ENCODE results near the gene ANKIB1.
"Not testable (repeated sequence)": the region's sequence is repeated elsewhere in the genome, so short reads cannot be mapped to it uniquely, and the experiment has no call there.

ANKIB1 gene

DNA sequence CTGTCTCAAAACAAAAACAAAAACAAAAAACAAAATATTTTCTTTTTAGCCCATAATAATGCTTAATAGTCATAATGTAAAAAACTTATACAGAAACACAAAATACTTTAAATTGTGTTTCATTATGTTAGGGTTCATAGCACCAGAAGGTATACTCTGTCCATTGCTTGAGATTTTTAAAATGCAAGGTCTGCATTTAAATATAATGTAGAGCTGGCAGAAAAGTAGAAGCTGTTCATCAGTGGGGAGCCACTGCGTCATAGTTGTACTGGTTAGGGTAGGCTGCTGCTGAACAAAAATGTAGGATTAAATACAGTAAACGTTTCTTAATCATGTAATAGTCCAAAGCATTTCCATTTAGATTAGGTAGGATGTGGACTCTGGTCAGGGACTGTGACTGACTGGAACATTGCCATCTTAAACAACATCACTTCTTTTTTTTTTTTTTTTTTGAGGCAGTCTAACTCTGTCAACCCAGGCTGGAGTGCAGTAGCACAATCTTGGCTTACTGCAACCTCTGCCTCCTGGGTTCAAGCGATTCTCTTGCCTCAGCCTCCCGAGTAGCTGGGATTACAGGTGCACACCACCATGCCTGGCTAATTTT, 85.2 kb downstream of the ANKIB1 start:
- DNase-seq, result no peak

DNA sequence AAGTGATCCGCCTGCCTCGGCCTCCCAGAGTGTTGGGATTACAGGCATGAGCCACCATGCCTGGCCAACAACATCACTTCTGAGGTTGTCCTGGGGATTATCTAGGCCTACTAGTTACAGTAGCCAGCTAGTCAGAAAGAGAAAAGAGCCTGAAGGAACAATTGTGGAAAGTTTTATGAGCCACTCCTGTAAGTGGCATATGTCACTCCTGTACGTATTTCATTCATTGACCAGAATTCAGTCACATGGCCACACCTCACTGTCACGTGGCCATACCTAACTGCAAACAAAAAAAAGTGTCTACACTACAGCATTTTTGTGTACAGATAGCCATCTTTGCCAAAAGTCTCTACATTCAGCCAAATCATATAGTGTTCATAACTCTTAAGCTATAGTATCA, 85.7 kb downstream of the ANKIB1 start:
- DNase-seq, result no peak

DNA sequence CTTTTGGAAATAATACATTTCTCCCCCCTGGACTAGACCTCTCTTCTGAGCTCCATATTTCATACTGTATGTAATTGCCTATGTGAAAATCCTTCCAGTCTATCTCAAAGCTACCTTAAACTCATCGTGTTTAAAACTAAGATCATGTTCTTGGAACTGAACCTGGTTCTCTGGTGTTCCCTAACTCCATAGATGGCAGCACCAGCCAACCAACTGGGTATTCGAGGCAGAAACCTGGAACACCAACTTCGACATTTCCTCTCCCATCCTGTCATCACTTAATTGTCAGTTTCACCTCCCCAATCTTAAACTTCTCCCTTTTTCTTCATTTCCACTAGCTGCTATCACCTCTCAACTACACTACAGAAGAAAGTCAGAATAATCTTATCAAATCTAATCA, 87.0 kb downstream of the ANKIB1 start:
- DNase-seq, result no peak

DNA sequence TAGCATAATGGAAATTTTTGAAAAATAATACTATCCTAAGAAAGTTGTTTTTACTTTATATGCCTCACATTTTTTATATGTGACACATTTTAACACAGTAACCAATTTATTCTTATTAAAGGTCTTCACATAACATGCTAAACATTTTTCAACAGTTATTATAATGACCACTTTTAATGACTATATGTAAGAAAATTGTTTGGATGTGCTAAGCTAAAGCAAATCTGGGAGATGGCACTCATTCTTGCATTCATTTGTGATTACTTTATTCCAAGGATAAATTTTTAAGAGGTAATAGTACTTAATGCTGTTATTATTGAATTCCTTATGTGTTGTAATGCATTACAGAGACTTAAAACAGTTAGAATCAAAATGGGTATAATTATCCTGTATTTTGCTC, 88.1 kb downstream of the ANKIB1 start:
- no peak for DNase-seq

- DNase-seq, result no peak
These were observed 89.8 kb downstream of the ANKIB1 start for GRCh38 chr7:92335574-92335973.

DNA sequence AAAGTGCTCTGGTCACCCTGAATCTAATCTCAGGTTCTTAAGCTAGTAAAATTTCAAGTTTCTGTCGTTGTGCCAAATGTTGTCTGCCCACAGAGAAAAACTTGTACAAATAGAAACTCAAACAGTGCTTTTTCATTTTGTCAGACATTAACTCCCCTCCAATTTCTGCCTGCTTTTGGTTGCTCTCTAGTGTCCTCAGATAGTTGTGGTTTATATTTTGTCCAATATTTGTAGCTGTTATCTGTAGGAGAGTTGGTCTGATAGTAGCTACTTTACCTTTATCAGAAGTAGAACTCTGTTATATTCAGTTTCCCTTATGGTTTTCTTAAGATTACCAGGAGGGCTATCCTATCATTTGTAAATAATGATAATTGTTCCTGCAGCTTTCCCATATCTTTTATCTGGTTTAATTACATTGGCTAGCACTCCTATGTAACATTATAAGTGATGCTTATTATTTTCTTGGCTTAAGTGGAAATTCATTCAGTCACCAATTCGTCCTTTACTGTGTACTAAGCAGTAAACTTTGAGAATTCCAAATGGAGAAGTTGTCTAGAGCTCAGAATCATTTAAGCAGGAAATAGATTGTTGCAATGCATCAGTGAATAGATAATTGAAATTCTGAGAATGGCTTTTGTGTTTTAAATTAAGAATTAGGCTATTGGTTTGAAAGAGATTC, 91.0 kb downstream of the ANKIB1 start:
- no peak for DNase-seq

DNA sequence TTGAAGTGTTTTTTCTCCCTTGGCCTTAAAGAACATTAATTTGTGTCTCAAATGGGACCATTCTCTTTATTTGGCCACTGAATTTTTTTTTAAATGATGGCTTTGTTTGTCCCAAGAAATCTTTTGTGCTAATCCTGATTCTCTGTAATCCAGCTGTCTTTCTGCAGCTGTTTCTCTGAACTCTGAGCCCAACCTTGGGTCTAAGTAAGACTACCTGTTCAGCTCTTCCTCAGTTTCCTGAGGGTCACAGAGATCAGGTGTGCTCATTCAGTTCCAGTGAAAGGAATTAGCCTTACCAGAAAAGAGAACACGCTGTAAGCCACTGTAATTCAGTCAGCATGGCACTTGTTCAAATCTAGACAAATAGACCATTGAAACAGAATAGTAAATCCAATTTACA, 94.2 kb downstream of the ANKIB1 start:
- DNase-seq, result no peak

DNA sequence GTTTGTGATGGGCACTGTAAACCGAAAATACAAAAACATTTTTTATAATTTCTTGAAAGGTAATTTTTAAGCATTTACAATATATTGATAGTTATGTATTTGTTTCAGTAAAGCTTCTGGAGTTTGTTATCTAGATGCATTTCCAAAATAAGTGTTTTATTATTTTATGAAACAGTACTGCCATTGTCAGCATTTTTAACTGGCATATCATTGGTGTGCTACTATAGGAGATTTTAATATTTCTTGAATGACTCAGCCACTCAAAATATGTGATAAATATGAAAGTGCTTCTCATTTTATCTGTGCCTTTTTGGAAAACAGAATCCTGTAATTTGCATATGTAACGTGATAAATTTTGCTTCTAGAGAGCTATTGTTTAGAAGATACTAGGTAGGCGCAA, 97.9 kb downstream of the ANKIB1 start:
- no peak for DNase-seq

DNA sequence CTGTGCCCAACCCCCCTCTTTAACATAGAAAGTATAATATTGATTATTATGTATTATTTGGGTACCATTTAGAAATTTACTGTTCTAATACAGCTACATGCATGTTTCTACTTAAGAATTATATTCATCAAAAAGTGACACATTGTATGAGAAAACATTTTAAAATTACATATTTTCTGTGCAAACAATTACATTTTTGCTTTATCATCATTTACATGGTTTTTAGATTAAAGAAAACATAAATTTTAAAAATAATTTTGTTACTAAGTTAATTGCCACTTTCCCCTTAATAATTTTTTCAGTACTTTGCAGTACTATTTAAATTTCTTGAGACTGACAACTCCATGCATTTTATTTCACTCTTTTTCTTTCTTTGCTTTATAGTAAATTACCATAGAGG, 106.2 kb downstream of the ANKIB1 start:
- no peak for DNase-seq

- DNase-seq, result no peak
These were observed 108.4 kb downstream of the ANKIB1 start for GRCh38 chr7:92354214-92354613.

DNA sequence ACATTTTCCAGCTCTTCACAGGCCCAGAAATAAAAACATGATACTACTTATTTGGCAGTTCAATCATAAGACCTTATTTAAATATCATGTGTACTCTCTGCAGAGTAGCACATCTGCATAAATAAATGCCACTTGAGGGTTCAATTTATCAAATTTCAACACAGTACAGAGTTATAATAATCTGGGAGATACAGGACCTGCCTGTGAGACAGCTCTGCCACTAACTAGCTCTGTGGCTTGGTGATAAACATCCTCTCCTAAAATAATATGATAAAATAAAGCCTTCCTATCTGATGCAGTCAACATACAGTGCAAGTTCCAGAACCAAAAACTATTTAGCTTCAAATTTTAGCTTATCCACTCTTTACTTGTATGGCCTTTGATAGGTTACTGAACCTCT, 110.6 kb downstream of the ANKIB1 start:
- no peak for DNase-seq

DNA sequence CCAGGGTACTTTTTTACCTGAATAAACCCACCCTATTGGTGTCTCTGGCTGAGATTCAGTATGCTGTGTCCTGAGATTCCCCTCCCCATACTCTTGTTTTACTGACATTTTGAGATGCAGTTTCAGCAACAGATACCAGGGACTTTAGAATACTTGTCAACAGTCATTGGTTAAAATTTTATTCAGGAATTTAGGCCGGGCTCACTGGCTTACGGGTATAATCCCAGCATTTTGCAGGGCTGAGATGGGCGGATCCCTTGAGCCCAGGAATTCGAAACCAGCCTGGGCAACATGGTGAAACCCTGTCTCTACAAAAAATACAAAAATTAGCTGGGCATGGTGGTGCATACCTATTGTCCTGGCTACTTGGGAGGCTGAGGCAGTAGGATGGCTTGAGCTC, 111.5 kb downstream of the ANKIB1 start:
- no peak for DNase-seq

GRCh38 chr7:92359179-92359578, 113.4 kb downstream of the ANKIB1 start:
- DNase-seq, result not testable (repeated sequence)

GRCh38 chr7:92359801-92360200, 114.0 kb downstream of the ANKIB1 start:
- no peak for DNase-seq

DNA sequence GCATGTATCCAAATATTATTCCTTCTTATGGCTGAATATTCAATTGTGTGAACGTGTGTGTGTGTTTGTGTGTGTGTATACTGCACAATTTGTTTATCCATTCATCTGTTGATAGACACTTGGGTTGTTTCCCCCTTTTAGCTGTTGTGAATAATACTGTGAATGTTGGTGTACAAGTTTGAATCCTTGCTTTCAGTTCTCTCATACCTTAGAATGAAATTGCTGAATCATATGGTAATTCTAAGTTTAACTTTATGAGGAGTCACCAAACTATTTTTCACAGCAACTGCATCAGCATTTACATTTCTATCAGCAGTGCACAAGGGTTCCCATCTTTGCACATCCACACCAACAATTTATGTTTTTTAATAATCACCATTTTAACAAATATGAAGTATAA, 114.6 kb downstream of the ANKIB1 start:
- no peak for DNase-seq

DNA sequence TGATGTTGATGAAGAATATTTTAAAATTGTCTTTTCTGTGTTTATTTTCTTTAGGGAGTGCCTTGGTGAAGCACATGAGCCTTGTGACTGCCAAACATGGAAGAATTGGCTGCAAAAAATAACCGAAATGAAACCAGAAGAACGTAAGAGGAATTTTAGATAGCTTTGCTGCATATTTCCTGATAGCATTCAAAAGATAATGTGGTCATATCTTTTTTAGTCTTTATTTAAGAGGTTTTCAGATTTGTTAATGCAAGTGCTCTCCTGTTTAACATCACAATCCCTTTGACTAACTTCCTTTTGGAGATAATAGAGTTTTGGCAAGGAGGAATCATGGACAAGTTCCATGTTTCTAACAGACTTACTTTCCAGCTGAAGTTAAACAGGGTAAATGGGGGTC, 116.4 kb downstream of the ANKIB1 start:
- no peak for DNase-seq

DNA sequence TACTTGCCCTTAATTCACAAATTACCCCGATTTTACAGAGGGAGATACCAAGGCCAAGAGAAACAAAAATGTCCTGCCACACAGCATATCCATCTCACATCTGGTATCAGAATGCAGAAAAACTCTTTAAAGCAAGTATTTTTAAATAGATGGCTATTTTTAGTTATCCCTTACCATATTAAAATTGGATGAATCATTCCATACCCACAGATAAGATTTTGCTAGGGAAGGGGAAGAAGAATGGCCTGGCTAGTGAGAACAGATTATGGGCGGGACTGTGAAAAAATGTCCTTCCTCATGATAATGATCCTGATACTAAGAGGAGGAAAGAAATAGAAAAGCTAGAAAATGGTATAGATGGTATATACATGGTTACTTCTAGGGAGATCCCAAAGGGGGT, 121.0 kb downstream of the ANKIB1 start:
- no peak for DNase-seq

DNA sequence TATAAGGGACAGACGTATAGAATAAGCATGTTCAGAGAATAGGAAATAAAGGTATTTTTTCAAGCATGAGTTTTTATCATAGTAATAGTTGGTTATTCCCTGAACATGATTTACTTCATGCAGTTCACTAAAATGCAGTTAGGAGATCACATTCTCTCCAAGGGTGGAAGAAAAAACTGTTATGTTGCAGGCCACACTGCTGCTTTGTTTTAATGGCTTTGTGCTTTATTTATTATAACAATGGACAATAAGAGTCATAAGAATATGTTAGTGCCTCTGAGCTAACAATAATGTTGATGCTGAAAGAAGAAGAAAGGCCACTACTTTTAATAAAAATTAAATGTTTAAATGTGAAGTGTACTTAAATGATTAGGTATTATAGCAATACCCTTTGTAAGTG, 123.0 kb downstream of the ANKIB1 start:
- no peak for DNase-seq

DNA sequence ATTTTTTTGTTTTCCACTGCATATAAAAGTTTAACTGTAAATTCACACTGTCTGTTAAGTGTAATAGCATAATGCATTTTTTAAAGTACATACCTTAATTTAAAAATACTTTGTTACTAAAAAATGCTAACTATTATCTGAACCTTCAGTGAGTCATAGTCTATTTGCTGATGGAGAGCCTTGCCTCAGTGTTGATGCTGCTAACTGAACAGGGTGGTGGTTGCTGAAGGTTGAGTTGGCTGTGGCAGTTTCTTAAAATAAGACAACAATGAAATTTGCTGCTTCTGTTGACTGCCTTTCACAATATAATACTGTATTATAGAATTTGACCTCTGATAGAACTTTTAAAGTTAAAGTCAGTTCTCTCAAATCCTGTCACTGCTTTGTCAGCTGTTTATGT, 129.2 kb downstream of the ANKIB1 start:
- no peak for DNase-seq

DNA sequence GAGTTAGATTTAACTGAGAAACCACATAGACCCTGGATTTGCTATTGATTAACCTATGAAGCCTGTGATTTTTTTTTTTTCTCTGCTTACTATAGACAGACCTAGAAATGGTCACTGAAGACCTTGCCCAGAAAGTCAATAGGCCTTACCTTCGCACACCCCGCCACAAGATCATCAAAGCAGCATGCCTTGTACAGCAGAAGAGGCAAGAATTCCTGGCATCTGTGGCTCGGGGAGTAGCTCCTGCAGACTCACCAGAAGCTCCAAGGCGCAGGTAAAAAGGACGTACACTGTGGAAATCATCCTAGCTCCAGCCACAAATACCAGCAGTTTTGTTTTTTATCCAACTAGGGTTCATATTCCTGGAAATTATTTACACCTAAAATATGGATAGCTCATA, 145.3 kb downstream of the ANKIB1 start:
- DNase-seq, result no peak

DNA sequence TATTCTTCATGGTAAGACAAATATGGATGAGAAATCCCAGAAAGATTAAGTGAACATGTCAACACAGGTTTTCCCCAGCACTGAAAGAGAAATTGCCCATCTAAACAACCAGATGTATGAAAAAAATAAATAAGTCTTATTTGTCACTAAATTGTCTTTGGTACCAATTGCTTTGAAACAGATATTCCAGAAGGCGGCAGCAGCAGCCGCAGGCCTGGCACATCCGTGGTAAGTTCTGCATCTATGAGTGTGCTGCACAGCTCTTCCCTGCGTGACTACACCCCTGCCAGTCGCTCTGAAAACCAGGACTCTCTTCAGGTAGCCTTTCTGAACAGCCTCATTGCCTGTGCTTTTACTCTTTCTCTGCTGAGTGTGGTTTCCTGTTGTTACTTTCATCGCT, 151.8 kb downstream of the ANKIB1 start:
- DNase-seq, result no peak

- no peak for DNase-seq
These were observed 154.2 kb downstream of the ANKIB1 start for GRCh38 chr7:92400013-92400412.

DNA sequence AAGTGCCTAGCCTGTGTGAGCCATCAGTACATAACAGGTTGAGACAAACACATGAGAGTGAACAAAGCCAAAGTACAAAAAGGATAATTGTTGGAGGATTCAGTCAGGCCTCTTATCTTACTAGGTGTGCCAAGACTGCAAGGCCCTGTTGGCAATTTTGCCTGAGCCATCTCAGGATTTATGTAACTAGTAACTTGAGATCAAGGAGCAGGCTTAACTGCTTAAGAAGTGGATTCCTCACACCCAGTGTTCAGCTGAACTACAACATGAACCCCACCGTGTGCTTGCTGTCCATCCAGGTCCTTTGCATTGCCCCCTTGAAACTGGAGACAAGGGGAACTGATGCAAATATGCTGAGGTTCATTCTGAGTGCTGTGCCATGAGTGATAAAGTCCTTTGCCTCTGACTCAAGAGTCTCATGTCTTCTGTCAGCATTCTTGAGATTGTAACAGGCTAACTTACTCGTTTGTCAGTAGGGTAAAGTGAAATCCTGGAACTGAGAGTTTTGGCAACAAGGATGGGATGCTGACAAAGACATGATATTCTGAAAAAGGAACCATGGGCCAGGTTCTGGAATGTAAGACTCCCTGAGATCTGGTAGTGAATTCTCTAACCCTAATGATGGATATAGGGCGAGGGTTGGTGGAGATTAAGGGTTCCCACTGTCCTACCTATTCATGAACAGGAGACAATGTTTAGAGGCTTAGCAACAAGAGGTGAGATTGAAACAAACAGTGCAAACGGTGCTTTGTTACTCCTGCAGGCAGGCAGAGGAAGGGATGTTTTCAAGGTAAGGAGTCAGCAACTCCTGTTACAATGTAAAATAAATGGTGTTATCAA, 157.4 kb downstream of the ANKIB1 start:
- DNase-seq, result no peak

DNA sequence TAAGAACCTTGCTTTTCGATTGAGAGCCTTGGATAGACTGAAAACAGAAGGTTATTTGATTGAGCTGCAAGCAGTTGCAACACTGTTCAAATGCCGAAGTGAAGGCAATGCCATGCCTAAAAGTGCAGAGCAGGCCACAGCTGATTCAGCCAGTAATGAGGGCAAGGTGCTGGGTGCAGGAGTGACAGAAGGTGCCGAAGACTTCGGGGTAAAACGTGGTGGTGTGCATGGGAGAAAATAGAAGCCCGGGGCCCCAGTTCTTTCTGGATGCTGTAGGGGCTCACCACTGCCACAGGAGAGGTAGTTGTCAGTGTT, 157.9 kb downstream of the ANKIB1 start:
- no peak for DNase-seq

All from stimulated activated CD4-positive, alpha-beta T cell treated with anti-CD3 and anti-CD28 coated beads, Interleukin-1b, Interleukin-23, amount 100 ng/mL, for 48 hours (primary cell).